ENCODE results near the gene DLEC1.

Gene DLEC1

GRCh38 chr3:37993460-37993819 lies 45.6 kb upstream of the DLEC1 start:
- TF ChIP-seq, protein P1, sequence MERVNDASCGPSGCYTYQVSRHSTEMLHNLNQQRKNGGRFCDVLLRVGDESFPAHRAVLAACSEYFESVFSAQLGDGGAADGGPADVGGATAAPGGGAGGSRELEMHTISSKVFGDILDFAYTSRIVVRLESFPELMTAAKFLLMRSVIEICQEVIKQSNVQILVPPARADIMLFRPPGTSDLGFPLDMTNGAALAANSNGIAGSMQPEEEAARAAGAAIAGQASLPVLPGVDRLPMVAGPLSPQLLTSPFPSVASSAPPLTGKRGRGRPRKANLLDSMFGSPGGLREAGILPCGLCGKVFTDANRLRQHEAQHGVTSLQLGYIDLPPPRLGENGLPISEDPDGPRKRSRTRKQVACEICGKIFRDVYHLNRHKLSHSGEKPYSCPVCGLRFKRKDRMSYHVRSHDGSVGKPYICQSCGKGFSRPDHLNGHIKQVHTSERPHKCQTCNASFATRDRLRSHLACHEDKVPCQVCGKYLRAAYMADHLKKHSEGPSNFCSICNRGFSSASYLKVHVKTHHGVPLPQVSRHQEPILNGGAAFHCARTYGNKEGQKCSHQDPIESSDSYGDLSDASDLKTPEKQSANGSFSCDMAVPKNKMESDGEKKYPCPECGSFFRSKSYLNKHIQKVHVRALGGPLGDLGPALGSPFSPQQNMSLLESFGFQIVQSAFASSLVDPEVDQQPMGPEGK (CRISPR knock-in tag; IDR thresholded peaks at IDR 0.05; ENCODE audit: borderline replicate concordance), result no peak
- no peak for ATAC-seq

GRCh38 chr3:37993820-37994638 lies 45.0 kb upstream of the DLEC1 start:
- peak; percentile 77 for ATAC-seq

DNA sequence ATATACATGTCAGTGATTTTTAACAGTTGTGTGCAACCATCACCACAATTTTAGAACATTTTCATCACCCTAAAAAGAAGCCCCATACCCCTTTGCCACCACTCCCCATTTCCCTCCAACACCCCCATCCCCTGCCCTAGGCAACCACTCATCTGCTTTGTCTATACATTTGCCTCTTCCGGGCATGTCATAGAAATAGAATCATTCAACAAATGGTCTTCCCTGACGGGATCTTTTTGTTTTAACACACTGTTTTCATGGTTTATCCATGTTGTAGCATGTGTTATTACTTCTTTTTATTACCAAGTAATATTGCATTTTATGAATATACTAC lies 44.4 kb upstream of the DLEC1 start:
- no peak for ATAC-seq
- TF ChIP-seq ZNF565 (CRISPR knock-in tag; conservative IDR thresholded peaks at IDR 0.05; ENCODE audit: low read depth) (no peak), CSDC2 (CRISPR knock-in tag; IDR thresholded peaks at IDR 0.05) (no peak), ZNF70 (CRISPR knock-in tag; IDR thresholded peaks at IDR 0.05) (no peak), CREB5 (CRISPR knock-in tag; IDR thresholded peaks at IDR 0.05; ENCODE audit: low read depth) (no peak), ZC3H10 (CRISPR knock-in tag; IDR thresholded peaks at IDR 0.05) (no peak), GLIS3 (CRISPR knock-in tag; IDR thresholded peaks at IDR 0.05) (no peak), OSR1 (CRISPR knock-in tag; IDR thresholded peaks at IDR 0.05) (no peak), RARB (CRISPR knock-in tag; IDR thresholded peaks at IDR 0.05) (no peak), ZFP3 (CRISPR knock-in tag; IDR thresholded peaks at IDR 0.05) (no peak), TCF4 (CRISPR knock-in tag; IDR thresholded peaks at IDR 0.05; ENCODE audit: borderline replicate concordance) (no peak), TOX (CRISPR knock-in tag; IDR thresholded peaks at IDR 0.05; ENCODE audit: borderline replicate concordance) (no peak)
- TF ChIP-seq, protein P2, sequence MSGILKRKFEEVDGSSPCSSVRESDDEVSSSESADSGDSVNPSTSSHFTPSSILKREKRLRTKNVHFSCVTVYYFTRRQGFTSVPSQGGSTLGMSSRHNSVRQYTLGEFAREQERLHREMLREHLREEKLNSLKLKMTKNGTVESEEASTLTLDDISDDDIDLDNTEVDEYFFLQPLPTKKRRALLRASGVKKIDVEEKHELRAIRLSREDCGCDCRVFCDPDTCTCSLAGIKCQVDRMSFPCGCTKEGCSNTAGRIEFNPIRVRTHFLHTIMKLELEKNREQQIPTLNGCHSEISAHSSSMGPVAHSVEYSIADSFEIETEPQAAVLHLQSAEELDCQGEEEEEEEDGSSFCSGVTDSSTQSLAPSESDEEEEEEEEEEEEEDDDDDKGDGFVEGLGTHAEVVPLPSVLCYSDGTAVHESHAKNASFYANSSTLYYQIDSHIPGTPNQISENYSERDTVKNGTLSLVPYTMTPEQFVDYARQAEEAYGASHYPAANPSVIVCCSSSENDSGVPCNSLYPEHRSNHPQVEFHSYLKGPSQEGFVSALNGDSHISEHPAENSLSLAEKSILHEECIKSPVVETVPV (CRISPR knock-in tag; IDR thresholded peaks at IDR 0.05), result no peak
- TF ChIP-seq, protein P3, sequence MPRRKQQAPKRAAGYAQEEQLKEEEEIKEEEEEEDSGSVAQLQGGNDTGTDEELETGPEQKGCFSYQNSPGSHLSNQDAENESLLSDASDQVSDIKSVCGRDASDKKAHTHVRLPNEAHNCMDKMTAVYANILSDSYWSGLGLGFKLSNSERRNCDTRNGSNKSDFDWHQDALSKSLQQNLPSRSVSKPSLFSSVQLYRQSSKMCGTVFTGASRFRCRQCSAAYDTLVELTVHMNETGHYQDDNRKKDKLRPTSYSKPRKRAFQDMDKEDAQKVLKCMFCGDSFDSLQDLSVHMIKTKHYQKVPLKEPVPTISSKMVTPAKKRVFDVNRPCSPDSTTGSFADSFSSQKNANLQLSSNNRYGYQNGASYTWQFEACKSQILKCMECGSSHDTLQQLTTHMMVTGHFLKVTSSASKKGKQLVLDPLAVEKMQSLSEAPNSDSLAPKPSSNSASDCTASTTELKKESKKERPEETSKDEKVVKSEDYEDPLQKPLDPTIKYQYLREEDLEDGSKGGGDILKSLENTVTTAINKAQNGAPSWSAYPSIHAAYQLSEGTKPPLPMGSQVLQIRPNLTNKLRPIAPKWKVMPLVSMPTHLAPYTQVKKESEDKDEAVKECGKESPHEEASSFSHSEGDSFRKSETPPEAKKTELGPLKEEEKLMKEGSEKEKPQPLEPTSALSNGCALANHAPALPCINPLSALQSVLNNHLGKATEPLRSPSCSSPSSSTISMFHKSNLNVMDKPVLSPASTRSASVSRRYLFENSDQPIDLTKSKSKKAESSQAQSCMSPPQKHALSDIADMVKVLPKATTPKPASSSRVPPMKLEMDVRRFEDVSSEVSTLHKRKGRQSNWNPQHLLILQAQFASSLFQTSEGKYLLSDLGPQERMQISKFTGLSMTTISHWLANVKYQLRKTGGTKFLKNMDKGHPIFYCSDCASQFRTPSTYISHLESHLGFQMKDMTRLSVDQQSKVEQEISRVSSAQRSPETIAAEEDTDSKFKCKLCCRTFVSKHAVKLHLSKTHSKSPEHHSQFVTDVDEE (CRISPR knock-in tag; IDR thresholded peaks at IDR 0.05), result no peak

More at GRCh38 chr3:37993820-37994638, 45.0 kb upstream of the DLEC1 start:
- TF ChIP-seq GLIS3 (CRISPR knock-in tag; IDR thresholded peaks at IDR 0.05) (no peak), SNAI2 (CRISPR knock-in tag; IDR thresholded peaks at IDR 0.05) (no peak), ZNF8 (CRISPR knock-in tag; IDR thresholded peaks at IDR 0.05) (no peak), BACH2 (CRISPR knock-in tag; IDR thresholded peaks at IDR 0.05; ENCODE audit: borderline replicate concordance) (no peak)

- no peak for ATAC-seq
- TF ChIP-seq CREB5 (CRISPR knock-in tag; IDR thresholded peaks at IDR 0.05; ENCODE audit: low read depth) (no peak), ZNF8 (CRISPR knock-in tag; IDR thresholded peaks at IDR 0.05) (no peak), OSR1 (CRISPR knock-in tag; IDR thresholded peaks at IDR 0.05) (no peak), TCF4 (CRISPR knock-in tag; IDR thresholded peaks at IDR 0.05; ENCODE audit: borderline replicate concordance) (no peak)
- TF ChIP-seq, protein P2 (CRISPR knock-in tag; IDR thresholded peaks at IDR 0.05), result no peak
- TF ChIP-seq, protein P1 (CRISPR knock-in tag; IDR thresholded peaks at IDR 0.05; ENCODE audit: borderline replicate concordance), result no peak
Observed at GRCh38 chr3:37995652-37996641, 43.1 kb upstream of the DLEC1 start.

Measured in SK-N-SH treated with all-trans-retinoic acid at 6 μM for 48 hours (cell line).